Erythroblast (primary cell): Measurements from ENCODE around the gene RET.

Experiments
- GATA1 ChIP-seq: IDR thresholded peaks from 2 replicates; pipeline ENCODE4 v1.6.1; 2011; ENCODE audit warnings: low read depth, mild to moderate bottlenecking, control low read depth, low read length, moderate library complexity
- POLR2A ChIP-seq: IDR thresholded peaks from 2 replicates; pipeline ENCODE4 v1.6.1; 2011; ENCODE audit warnings: mild to moderate bottlenecking, low read length

GRCh38 chr10:43053825-43054224 lies 23.0 kb upstream of the RET start:
- TF ChIP-seq POLR2A: no peak
- no peak for TF ChIP-seq GATA1
